ENCODE data around the gene MBP.
"Not testable (repeated sequence)": the region's sequence is repeated elsewhere in the genome, so short reads cannot be mapped to it uniquely, and the experiment has no call there.

The MBP gene

GRCh38 chr18:76979111-76979751, 153.4 kb downstream of the MBP start:
- DNase-seq (ENCODE audit: low read depth in 1 of 2, low spot score in 1 of 2), result no peak

GRCh38 chr18:76978616-76979015, 154.0 kb downstream of the MBP start:
- DNase-seq (ENCODE audit: low read depth in 1 of 2, low spot score in 1 of 2), result no peak

GRCh38 chr18:76977684-76978232, 154.8 kb downstream of the MBP start:
- no peak for DNase-seq (ENCODE audit: low read depth in 1 of 2, low spot score in 1 of 2)

- DNase-seq (ENCODE audit: low read depth in 1 of 2, low spot score in 1 of 2), result no peak
These were observed 155.4 kb downstream of the MBP start for GRCh38 chr18:76977108-76977621.

GRCh38 chr18:76975577-76976110, 156.9 kb downstream of the MBP start:
- no peak for DNase-seq (ENCODE audit: low read depth in 1 of 2, low spot score in 1 of 2)

GRCh38 chr18:76974386-76974785, 158.2 kb downstream of the MBP start:
- no peak for DNase-seq (ENCODE audit: low read depth in 1 of 2, low spot score in 1 of 2)

GRCh38 chr18:76973520-76974266, 158.9 kb downstream of the MBP start:
- DNase-seq (ENCODE audit: low read depth in 1 of 2, low spot score in 1 of 2), result no peak

- no peak for DNase-seq (ENCODE audit: low read depth in 1 of 2, low spot score in 1 of 2)
These were observed 159.6 kb downstream of the MBP start for GRCh38 chr18:76972846-76973519.

- DNase-seq (ENCODE audit: low read depth in 1 of 2, low spot score in 1 of 2), result no peak
These were observed 160.3 kb downstream of the MBP start for GRCh38 chr18:76972241-76972640.

- no peak for DNase-seq (ENCODE audit: low read depth in 1 of 2, low spot score in 1 of 2)
These were observed 161.6 kb downstream of the MBP start for GRCh38 chr18:76970770-76971559.

GRCh38 chr18:76967721-76968472, 164.7 kb downstream of the MBP start:
- no peak for DNase-seq (ENCODE audit: low read depth in 1 of 2, low spot score in 1 of 2)

GRCh38 chr18:76967299-76967698, 165.3 kb downstream of the MBP start:
- not testable (repeated sequence) for DNase-seq (ENCODE audit: low read depth in 1 of 2, low spot score in 1 of 2)

GRCh38 chr18:76965555-76966151, 166.9 kb downstream of the MBP start:
- DNase-seq (ENCODE audit: low read depth in 1 of 2, low spot score in 1 of 2), result not testable (repeated sequence)

GRCh38 chr18:76963936-76964335, 168.6 kb downstream of the MBP start:
- DNase-seq (ENCODE audit: low read depth in 1 of 2, low spot score in 1 of 2), result no peak

GRCh38 chr18:76962851-76963250, 169.7 kb downstream of the MBP start:
- no peak for DNase-seq (ENCODE audit: low read depth in 1 of 2, low spot score in 1 of 2)

- no peak for DNase-seq (ENCODE audit: low read depth in 1 of 2, low spot score in 1 of 2)
These were observed 172.0 kb downstream of the MBP start for GRCh38 chr18:76960528-76961035.

GRCh38 chr18:76959605-76960004, 173.0 kb downstream of the MBP start:
- DNase-seq (ENCODE audit: low read depth in 1 of 2, low spot score in 1 of 2), result no peak

- no peak for DNase-seq (ENCODE audit: low read depth in 1 of 2, low spot score in 1 of 2)
These were observed 173.8 kb downstream of the MBP start for GRCh38 chr18:76958692-76959341.
